Esophagus squamous epithelium (tissue), 5 donors: ENCODE data around the gene NDN. TPM values are rescaled to one million over a fixed set of nuclear protein-coding genes. Genes with fewer than 3 reads are reported as not detected.

Experiments used
- DNase-seq: peaks from one replicate; lab custom pipeline; 2025; lab: John Stamatoyannopoulos, UW
- H3K27ac ChIP-seq, 4 donors: fragments of 200-600 bp; sonication (generic); one replicate each; pipeline ENCODE4 v1.5.1; 2016 to 2019; ENCODE audit warnings: mild to moderate bottlenecking in 1 of 4
- H3K27me3 ChIP-seq, 4 donors: fragments of 200-600 bp; sonication (generic); 1 replicate in 3 of 4; 2 replicates in 1 of 4; pipeline versions ENCODE4 v1.5.1 to v1.6.0; 2017 to 2021; ENCODE audit warnings: antibody characterized with exemption in 1 of 4
- H3K36me3 ChIP-seq, 3 donors: fragments of 200-600 bp; sonication (generic); one replicate each; pipeline ENCODE4 v1.5.1; 2016 to 2019
- H3K4me1 ChIP-seq, 3 donors: fragments of 200-600 bp; sonication (generic); one replicate each; pipeline ENCODE4 v1.5.1; 2017 to 2019
- H3K4me3 ChIP-seq, 4 donors: fragments of 200-600 bp; sonication (generic); 1 replicate in 3 of 4; 2 replicates in 1 of 4; pipeline ENCODE4 v1.5.1; 2016 to 2019; ENCODE audit warnings: mild to moderate bottlenecking in 2 of 4, moderate library complexity in 1 of 4
- H3K9me3 ChIP-seq, 3 donors: fragments of 200-600 bp; sonication (generic); one replicate each; pipeline ENCODE4 v1.5.1; 2016 to 2019
- POLR2A ChIP-seq, 4 donors: fragments of 450-650 bp; IDR thresholded peaks; one replicate each; pipeline ENCODE4 v1.6.1; 2017; ENCODE audit warnings: antibody characterized with exemption in 4 of 4, mild to moderate bottlenecking in 4 of 4, moderate library complexity in 3 of 4
- WGBS, 2 donors: methylation state at CpG; one replicate each; pipeline ENCODE4 v1.1.5; 2018; 5-methylcytosine and 5-hydroxymethylcytosine counted together
- intact Hi-C: fragments of 100-400 bp; cut with DNase I; formaldehyde crosslinking; loops from one replicate; pipeline ENCODE4 v1.15.0; 2022
- total RNA-seq, 4 donors: library from RNA; depleted of rRNA; stranded (reverse); fragments of >200 nt; gene quantifications; one replicate each; pipeline ENCODE4 v1.1.0, GENCODE V29; 2016
- TF ChIP-seq, protein P1 (sequence below), 6 experiments: fragments of 450-650 bp in 4 of 6; fragments of 200-600 bp in 2 of 6; sonication (generic) in 2 of 6; IDR thresholded peaks; one replicate each; pipeline ENCODE4 v1.5.1; 2016 to 2019; ENCODE audit warnings: antibody characterized with exemption in 6 of 6, mild to moderate bottlenecking in 4 of 6, moderate library complexity in 4 of 6
- donor health status: DM: yes; HTN: yes; CAD: no.

NDN gene
- total RNA-seq, 4 donors from 2014 or later = 10.5 to 41.0 (median 32.3) TPM

DNA sequence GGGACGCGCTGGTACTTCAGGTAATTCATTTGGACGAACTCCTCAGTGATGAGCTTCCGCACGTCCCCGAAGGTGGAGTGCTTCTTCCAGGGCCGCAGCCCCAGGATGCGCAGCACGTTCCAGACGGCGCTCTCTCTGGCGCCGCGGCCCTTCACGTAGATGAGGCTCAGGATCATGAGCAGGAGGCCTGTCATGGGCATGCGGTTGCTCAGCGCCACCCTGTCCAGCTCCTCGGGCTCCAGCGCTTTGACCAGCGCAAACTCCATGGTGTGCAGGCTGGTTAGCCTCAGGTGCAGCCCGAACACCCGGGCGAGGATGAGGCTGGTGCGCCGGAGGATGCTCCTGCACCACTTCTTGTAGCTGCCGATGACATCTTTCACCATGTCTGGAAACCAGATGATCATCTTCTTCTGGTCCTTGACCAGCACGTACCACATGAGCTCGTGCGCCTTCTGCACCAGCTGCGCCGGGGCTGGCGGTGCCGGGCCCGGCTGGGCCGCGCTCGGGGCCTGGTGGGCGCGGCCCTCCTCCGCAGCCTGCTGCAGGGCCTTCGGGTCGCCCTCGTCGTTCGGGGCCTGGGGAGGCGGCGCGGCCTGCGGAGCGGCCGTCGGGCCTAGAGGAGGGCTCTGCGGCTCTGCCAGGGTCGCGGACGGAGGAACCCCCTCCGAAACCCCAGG, 501 bp downstream of the NDN start:
- no peak for TF ChIP-seq POLR2A (IDR thresholded peaks at IDR 0.05)
- TF ChIP-seq, protein P1, sequence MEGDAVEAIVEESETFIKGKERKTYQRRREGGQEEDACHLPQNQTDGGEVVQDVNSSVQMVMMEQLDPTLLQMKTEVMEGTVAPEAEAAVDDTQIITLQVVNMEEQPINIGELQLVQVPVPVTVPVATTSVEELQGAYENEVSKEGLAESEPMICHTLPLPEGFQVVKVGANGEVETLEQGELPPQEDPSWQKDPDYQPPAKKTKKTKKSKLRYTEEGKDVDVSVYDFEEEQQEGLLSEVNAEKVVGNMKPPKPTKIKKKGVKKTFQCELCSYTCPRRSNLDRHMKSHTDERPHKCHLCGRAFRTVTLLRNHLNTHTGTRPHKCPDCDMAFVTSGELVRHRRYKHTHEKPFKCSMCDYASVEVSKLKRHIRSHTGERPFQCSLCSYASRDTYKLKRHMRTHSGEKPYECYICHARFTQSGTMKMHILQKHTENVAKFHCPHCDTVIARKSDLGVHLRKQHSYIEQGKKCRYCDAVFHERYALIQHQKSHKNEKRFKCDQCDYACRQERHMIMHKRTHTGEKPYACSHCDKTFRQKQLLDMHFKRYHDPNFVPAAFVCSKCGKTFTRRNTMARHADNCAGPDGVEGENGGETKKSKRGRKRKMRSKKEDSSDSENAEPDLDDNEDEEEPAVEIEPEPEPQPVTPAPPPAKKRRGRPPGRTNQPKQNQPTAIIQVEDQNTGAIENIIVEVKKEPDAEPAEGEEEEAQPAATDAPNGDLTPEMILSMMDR (IDR thresholded peaks at IDR 0.05) = no peak
- DNase-seq = no peak
- intact Hi-C loops = no loop called here
- H3K4me3 ChIP-seq = peak overlapping the region; percentile 35 to 71 (median 52)
- H3K27me3 ChIP-seq = no peaks in the 10 kb centered on the region
- peaks cover 0 to 14% (median 0%) of the 10 kb centered on the region in 3 donors for H3K4me1 ChIP-seq
- no peaks in the 10 kb centered on the region for H3K9me3 ChIP-seq
- H3K27ac ChIP-seq = peak overlapping the region in 2 of 4 donors; percentile 25 to 62
- H3K36me3 ChIP-seq = no peaks in the 10 kb centered on the region
- WGBS, 2 donors = 35 to 55% methylated on average over 12 to 22 of the region's 57 CpGs

DNA sequence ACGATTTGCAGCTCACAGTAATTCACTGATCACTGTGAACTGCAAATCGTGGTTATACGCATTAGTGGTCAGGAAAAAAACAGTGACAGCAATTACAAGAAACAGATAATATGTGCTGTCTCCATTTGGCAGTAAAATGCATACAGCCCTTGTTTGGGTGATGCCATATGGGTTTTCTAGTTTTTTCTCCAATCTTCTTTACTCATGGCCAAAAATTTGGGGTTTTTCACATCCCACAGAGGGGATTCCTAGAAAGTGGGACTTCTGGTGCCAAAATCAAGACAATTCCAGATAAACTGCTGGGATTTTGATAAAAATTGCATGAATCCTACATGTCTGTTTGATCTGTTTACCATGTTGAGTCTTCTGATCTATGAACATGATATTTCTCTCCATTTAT, 15.6 kb downstream of the NDN start:
- Histone ChIP-seq H3K27me3 (no peaks in the 10 kb centered on the region), H3K36me3 (no peaks in the 10 kb centered on the region), H3K9me3 (no peaks in the 10 kb centered on the region), H3K4me3 (no peak overlapping the region), H3K4me1 (no peaks in the 10 kb centered on the region), H3K27ac (no peak overlapping the region)
- DNase-seq = no peak
- WGBS, 2 donors = 46 to 50% methylated on average over 3 of the region's 3 CpGs
- intact Hi-C loops = no loop called here
- TF ChIP-seq, protein P1 (IDR thresholded peaks at IDR 0.05) = no peak
- TF ChIP-seq POLR2A (IDR thresholded peaks at IDR 0.05) = no peak

DNA sequence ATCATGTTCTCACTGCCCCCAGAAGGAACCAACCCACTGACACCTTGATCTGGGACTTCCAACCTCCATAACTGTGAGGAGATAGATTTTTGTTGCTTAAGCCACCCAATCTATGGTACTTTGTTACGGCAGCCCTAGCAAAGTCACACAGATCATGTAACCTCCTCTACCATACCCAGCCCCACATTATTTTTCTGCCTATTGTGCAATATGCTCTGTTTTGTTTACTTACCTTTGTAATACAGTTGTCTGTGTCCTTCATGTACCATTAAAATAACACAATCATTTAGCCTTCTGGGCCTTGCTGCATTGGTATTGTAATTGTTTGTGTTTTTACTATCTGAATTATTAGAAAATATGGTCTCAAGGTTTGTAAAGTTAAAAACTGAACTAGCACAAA, 16.1 kb downstream of the NDN start:
- no peak overlapping the region for H3K4me3 ChIP-seq
- H3K9me3 ChIP-seq = no peaks in the 10 kb centered on the region
- no peaks in the 10 kb centered on the region for H3K36me3 ChIP-seq
- intact Hi-C loops = no loop called here
- no peak for TF ChIP-seq POLR2A (IDR thresholded peaks at IDR 0.05)
- TF ChIP-seq, protein P1 (IDR thresholded peaks at IDR 0.05) = no peak
- DNase-seq = no peak
- 70 to 91% methylated on average over 1 of the region's 1 CpG for WGBS, 2 donors
- no peaks in the 10 kb centered on the region for H3K4me1 ChIP-seq
- H3K27me3 ChIP-seq = no peaks in the 10 kb centered on the region
- H3K27ac ChIP-seq = no peak overlapping the region

DNA sequence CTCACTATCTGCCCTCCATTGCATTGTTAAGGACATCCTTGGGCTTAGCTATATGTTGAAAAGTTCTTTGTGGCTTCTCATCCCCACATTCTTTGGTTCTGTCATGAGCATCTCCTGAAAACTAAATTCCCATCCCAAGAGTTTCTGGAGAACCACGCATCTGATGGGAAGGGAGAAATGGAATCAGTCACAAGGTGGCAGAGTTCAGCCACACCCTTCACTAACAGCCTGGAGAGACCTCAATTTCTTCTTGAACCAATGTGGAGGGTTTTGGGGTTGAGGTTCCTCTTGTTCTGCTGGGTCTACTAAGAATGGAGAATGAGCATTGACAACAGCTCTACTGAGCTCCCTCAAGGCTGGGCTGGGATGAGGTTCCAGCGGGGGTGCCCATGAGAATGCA, 23.9 kb downstream of the NDN start:
- no peak overlapping the region for H3K4me3 ChIP-seq
- intact Hi-C loops = no loop called here
- no peaks in the 10 kb centered on the region for H3K4me1 ChIP-seq
- WGBS, 2 donors = 47 to 50% methylated on average over 2 of the region's 2 CpGs
- no peak overlapping the region for H3K27ac ChIP-seq
- H3K27me3 ChIP-seq = no peaks in the 10 kb centered on the region
- no peaks in the 10 kb centered on the region for H3K36me3 ChIP-seq
- TF ChIP-seq, protein P1 (IDR thresholded peaks at IDR 0.05) = no peak
- no peak for DNase-seq
- no peaks in the 10 kb centered on the region for H3K9me3 ChIP-seq

DNA sequence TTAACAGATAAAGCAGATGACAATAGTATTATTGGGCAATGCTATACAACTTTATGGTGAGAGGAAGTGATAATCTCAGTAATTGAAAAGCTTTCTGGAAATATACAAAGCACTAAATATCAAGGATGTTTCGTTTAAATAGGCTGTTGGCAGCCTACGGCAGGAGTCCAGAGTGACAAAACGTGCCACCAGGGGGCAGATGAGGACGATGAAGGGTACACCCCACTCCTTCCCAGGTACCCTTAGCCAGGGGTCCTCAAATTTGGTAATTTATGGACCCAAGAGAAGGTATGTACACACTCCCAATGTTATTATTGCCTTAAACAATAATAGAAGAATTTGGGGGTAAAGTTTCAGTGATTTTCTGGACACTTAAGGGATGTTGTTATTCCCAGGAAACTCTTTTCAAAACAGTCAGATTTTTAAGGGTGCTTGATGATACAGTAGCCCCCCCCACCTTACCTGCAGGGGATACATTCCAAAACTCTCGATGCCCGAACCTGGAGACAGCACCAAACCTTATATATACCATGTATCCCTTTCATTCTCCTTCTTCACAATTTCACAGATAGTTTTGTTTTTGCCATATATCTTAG, 38.1 kb downstream of the NDN start:
- WGBS, 2 donors = 17 to 23% methylated on average over 6 of the region's 6 CpGs
- intact Hi-C loops = no loop called here
- H3K36me3 ChIP-seq = no peaks in the 10 kb centered on the region

More for the DNA sequence above, 38.1 kb downstream of the NDN start:
- H3K9me3 ChIP-seq = no peaks in the 10 kb centered on the region
- H3K4me3 ChIP-seq = no peak overlapping the region
- no peak overlapping the region for H3K27ac ChIP-seq
- H3K4me1 ChIP-seq = peaks cover 0 to 5% (median 0%) of the 10 kb centered on the region in 3 donors
- H3K27me3 ChIP-seq = peaks cover 0 to 41% (median 0%) of the 10 kb centered on the region in 4 donors
- TF ChIP-seq, protein P1 (IDR thresholded peaks at IDR 0.05) = peak in 5 of 6 experiments; percentile 24 to 46 (median 38)
- no peak for TF ChIP-seq POLR2A (IDR thresholded peaks at IDR 0.05)
- no peak for DNase-seq
